ENCODE data around the gene HERPUD2. TPM values are rescaled to one million over a fixed set of nuclear protein-coding genes. Genes with fewer than 3 reads are reported as not detected.

HERPUD2 gene
- total RNA-seq, 4 donors from 2014 or later = 35.2 to 59.8 (median 44.3) TPM

- 88% methylated on average over 1 of the region's 1 CpG for WGBS
- H3K4me1 ChIP-seq = peaks cover 12% of the 10 kb centered on the region
- H3K9me3 ChIP-seq = no peaks in the 10 kb centered on the region
- no peak overlapping the region for H3K27ac ChIP-seq
- DNase-seq (ENCODE audit: low spot score in 2 of 2) = no peak
- no peak overlapping the region for H3K4me3 ChIP-seq
- no peaks in the 10 kb centered on the region for H3K36me3 ChIP-seq
- no peaks in the 10 kb centered on the region for H3K27me3 ChIP-seq
- peak in 1 of 3 donors; percentile 34 for TF ChIP-seq POLR2AphosphoS5 (IDR thresholded peaks at IDR 0.05)
- no peak for TF ChIP-seq EP300 (IDR thresholded peaks at IDR 0.05)
Observed at GRCh38 chr7:35714862-35715261, 19.9 kb upstream of the HERPUD2 start.

- no peak for DNase-seq (ENCODE audit: low spot score in 2 of 2)
- no peaks in the 10 kb centered on the region for H3K36me3 ChIP-seq
- H3K4me3 ChIP-seq = no peak overlapping the region
- H3K4me1 ChIP-seq = peaks cover 17% of the 10 kb centered on the region
- 80% methylated on average over 1 of the region's 1 CpG for WGBS
- peak overlapping the region; percentile 10 for H3K27ac ChIP-seq
- TF ChIP-seq EP300 (IDR thresholded peaks at IDR 0.05) = no peak
- TF ChIP-seq POLR2A (IDR thresholded peaks at IDR 0.05) = no peak
- no peak for TF ChIP-seq POLR2AphosphoS5 (IDR thresholded peaks at IDR 0.05)
- no peak for TF ChIP-seq CTCF (IDR thresholded peaks at IDR 0.05)
- H3K9me3 ChIP-seq = no peaks in the 10 kb centered on the region
- H3K27me3 ChIP-seq = no peaks in the 10 kb centered on the region
Observed at GRCh38 chr7:35714407-35714806, 19.5 kb upstream of the HERPUD2 start.

GRCh38 chr7:35712563-35713226, 17.8 kb upstream of the HERPUD2 start:
- no peak overlapping the region for H3K27ac ChIP-seq
- H3K4me1 ChIP-seq = peaks cover 20% of the 10 kb centered on the region
- WGBS = 96% methylated on average over 7 of the region's 7 CpGs
- TF ChIP-seq CTCF (IDR thresholded peaks at IDR 0.05) (no peak), EP300 (IDR thresholded peaks at IDR 0.05) (no peak), POLR2AphosphoS5 (IDR thresholded peaks at IDR 0.05) (no peak), POLR2A (IDR thresholded peaks at IDR 0.05) (no peak)
- no peaks in the 10 kb centered on the region for H3K9me3 ChIP-seq
- H3K27me3 ChIP-seq = no peaks in the 10 kb centered on the region
- no peaks in the 10 kb centered on the region for H3K36me3 ChIP-seq
- DNase-seq (ENCODE audit: low spot score in 2 of 2) = no peak
- no peak overlapping the region for H3K4me3 ChIP-seq

- WGBS = 55% methylated on average over 4 of the region's 4 CpGs
Observed at GRCh38 chr7:35707422-35707821, 12.5 kb upstream of the HERPUD2 start.

GRCh38 chr7:35705932-35706461, 11.1 kb upstream of the HERPUD2 start:
- H3K9me3 ChIP-seq = no peaks in the 10 kb centered on the region
- H3K27ac ChIP-seq = no peak overlapping the region
- no peak overlapping the region for H3K4me3 ChIP-seq
- H3K36me3 ChIP-seq = no peaks in the 10 kb centered on the region
- TF ChIP-seq EP300 (IDR thresholded peaks at IDR 0.05) (no peak), POLR2A (IDR thresholded peaks at IDR 0.05) (no peak), POLR2AphosphoS5 (IDR thresholded peaks at IDR 0.05) (no peak), CTCF (IDR thresholded peaks at IDR 0.05) (no peak)
- H3K4me1 ChIP-seq = peaks cover 10% of the 10 kb centered on the region
- no peak for DNase-seq (ENCODE audit: low spot score in 2 of 2)
- H3K27me3 ChIP-seq = no peaks in the 10 kb centered on the region

More at GRCh38 chr7:35707422-35707821, 12.5 kb upstream of the HERPUD2 start:
- TF ChIP-seq POLR2AphosphoS5 (IDR thresholded peaks at IDR 0.05) (no peak), EP300 (IDR thresholded peaks at IDR 0.05) (no peak), CTCF (IDR thresholded peaks at IDR 0.05) (no peak), POLR2A (IDR thresholded peaks at IDR 0.05) (no peak)
- Histone ChIP-seq H3K4me1 (peaks cover 10% of the 10 kb centered on the region), H3K27ac (no peak overlapping the region), H3K27me3 (no peaks in the 10 kb centered on the region), H3K4me3 (no peak overlapping the region), H3K36me3 (no peaks in the 10 kb centered on the region), H3K9me3 (no peaks in the 10 kb centered on the region)
- DNase-seq (ENCODE audit: low spot score in 2 of 2) = no peak

All from suprapubic skin (tissue), 4 donors.